ENCODE measurements around the gene NFATC1. TPM values are rescaled to one million over a fixed set of nuclear protein-coding genes. Genes with fewer than 3 reads are reported as not detected.

The NFATC1 gene
- total RNA-seq, 1 donor from 2014 or later: 8.1 TPM

GRCh38 chr18:79457239-79457638 is 61.5 kb downstream of the NFATC1 start:
- peaks cover 37% of the 10 kb centered on the region for H3K4me1 Mint-ChIP-seq (ENCODE audit: unreplicated experiment)
- H3K4me3 Mint-ChIP-seq (ENCODE audit: unreplicated experiment): no peak overlapping the region
- TF ChIP-seq, protein P1, sequence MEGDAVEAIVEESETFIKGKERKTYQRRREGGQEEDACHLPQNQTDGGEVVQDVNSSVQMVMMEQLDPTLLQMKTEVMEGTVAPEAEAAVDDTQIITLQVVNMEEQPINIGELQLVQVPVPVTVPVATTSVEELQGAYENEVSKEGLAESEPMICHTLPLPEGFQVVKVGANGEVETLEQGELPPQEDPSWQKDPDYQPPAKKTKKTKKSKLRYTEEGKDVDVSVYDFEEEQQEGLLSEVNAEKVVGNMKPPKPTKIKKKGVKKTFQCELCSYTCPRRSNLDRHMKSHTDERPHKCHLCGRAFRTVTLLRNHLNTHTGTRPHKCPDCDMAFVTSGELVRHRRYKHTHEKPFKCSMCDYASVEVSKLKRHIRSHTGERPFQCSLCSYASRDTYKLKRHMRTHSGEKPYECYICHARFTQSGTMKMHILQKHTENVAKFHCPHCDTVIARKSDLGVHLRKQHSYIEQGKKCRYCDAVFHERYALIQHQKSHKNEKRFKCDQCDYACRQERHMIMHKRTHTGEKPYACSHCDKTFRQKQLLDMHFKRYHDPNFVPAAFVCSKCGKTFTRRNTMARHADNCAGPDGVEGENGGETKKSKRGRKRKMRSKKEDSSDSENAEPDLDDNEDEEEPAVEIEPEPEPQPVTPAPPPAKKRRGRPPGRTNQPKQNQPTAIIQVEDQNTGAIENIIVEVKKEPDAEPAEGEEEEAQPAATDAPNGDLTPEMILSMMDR (IDR thresholded peaks at IDR 0.05): no peak
- H3K36me3 Mint-ChIP-seq (ENCODE audit: unreplicated experiment): no peaks in the 10 kb centered on the region
- no peak overlapping the region for H3K27ac Mint-ChIP-seq (ENCODE audit: unreplicated experiment)
- no peaks in the 10 kb centered on the region for H3K9me3 Mint-ChIP-seq (ENCODE audit: unreplicated experiment)
- DNase-seq (ENCODE audit: extremely low spot score, unreplicated experiment): no peak
- no peaks in the 10 kb centered on the region for H3K27me3 Mint-ChIP-seq (ENCODE audit: unreplicated experiment)

DNA sequence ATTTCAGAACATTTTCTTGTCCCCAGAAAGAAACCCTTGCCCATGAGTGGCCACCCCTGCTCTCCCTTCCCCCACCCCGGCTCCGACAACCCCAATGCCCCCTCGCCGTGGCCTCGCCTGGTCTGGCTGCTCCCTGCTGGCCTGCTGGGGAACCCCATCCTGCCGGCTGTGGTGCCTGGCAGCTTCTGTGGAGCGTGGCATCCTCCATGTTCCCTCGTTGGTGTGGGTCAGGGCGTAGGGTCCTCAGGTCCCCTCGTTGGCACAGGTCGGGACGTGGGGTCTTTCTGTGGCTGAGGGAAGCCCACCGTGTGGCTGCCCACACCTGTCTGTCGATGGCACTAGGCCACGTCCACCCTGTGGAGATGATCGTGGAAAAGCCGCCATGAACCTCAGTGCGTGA is 61.9 kb downstream of the NFATC1 start:
- H3K4me1 Mint-ChIP-seq (ENCODE audit: unreplicated experiment): peaks cover 37% of the 10 kb centered on the region
- H3K27ac Mint-ChIP-seq (ENCODE audit: unreplicated experiment): no peak overlapping the region
- DNase-seq (ENCODE audit: extremely low spot score, unreplicated experiment): no peak
- no peaks in the 10 kb centered on the region for H3K27me3 Mint-ChIP-seq (ENCODE audit: unreplicated experiment)
- no peaks in the 10 kb centered on the region for H3K9me3 Mint-ChIP-seq (ENCODE audit: unreplicated experiment)
- H3K4me3 Mint-ChIP-seq (ENCODE audit: unreplicated experiment): no peak overlapping the region
- no peaks in the 10 kb centered on the region for H3K36me3 Mint-ChIP-seq (ENCODE audit: unreplicated experiment)
- TF ChIP-seq, protein P1 (IDR thresholded peaks at IDR 0.05): no peak

- H3K27me3 Mint-ChIP-seq (ENCODE audit: unreplicated experiment): no peaks in the 10 kb centered on the region
- no peaks in the 10 kb centered on the region for H3K9me3 Mint-ChIP-seq (ENCODE audit: unreplicated experiment)
- DNase-seq (ENCODE audit: extremely low spot score, unreplicated experiment): no peak
- TF ChIP-seq, protein P1 (IDR thresholded peaks at IDR 0.05): no peak
- H3K4me1 Mint-ChIP-seq (ENCODE audit: unreplicated experiment): peaks cover 38% of the 10 kb centered on the region
- H3K36me3 Mint-ChIP-seq (ENCODE audit: unreplicated experiment): no peaks in the 10 kb centered on the region
- peak overlapping the region; percentile 38 for H3K27ac Mint-ChIP-seq (ENCODE audit: unreplicated experiment)
- no peak overlapping the region for H3K4me3 Mint-ChIP-seq (ENCODE audit: unreplicated experiment)
These were observed 62.6 kb downstream of the NFATC1 start for GRCh38 chr18:79458131-79458838.

GRCh38 chr18:79458917-79459803 is 63.4 kb downstream of the NFATC1 start:
- no peak for DNase-seq (ENCODE audit: extremely low spot score, unreplicated experiment)
- Mint-ChIP-seq H3K36me3 (ENCODE audit: unreplicated experiment) (no peaks in the 10 kb centered on the region), H3K4me1 (ENCODE audit: unreplicated experiment) (peaks cover 37% of the 10 kb centered on the region), H3K4me3 (ENCODE audit: unreplicated experiment) (no peak overlapping the region), H3K27me3 (ENCODE audit: unreplicated experiment) (no peaks in the 10 kb centered on the region), H3K9me3 (ENCODE audit: unreplicated experiment) (no peaks in the 10 kb centered on the region), H3K27ac (ENCODE audit: unreplicated experiment) (peak overlapping the region; percentile 78)
- TF ChIP-seq, protein P1 (IDR thresholded peaks at IDR 0.05): no peak

DNA sequence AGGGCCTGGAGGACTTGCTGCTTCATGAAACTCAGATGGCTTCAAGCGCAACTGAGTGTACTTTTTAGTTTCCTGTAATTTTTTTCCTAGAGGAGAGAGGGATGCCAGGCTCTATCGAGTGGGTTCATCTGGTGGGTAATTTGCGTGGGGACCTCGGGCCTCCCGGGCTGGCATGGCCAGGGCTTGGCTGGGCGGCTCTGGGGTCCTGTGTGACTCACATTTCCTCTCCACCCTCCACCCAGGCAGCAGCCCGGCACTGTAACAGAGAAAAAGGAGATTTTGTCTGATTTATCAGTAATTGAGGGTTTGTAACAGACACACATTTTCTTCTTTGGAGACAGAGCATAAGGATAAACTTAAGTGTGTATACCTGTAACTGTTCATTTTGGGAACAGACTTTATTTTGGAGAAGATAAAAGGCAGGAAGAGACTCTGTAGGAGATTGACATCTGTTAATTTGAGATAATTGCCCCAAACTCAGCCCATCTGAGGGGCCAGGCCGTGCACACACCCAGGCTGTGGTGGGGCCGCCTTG is 64.3 kb downstream of the NFATC1 start:
- H3K27me3 Mint-ChIP-seq (ENCODE audit: unreplicated experiment): no peaks in the 10 kb centered on the region
- TF ChIP-seq, protein P1 (IDR thresholded peaks at IDR 0.05): no peak
- H3K4me1 Mint-ChIP-seq (ENCODE audit: unreplicated experiment): peaks cover 36% of the 10 kb centered on the region
- DNase-seq (ENCODE audit: extremely low spot score, unreplicated experiment): no peak
- H3K27ac Mint-ChIP-seq (ENCODE audit: unreplicated experiment): peak overlapping the region; percentile 78
- peak overlapping the region; percentile 3 for H3K4me3 Mint-ChIP-seq (ENCODE audit: unreplicated experiment)
- H3K36me3 Mint-ChIP-seq (ENCODE audit: unreplicated experiment): no peaks in the 10 kb centered on the region
- H3K9me3 Mint-ChIP-seq (ENCODE audit: unreplicated experiment): no peaks in the 10 kb centered on the region

Data from osteocyte (in vitro differentiated cells).